Medulla oblongata (tissue), 1 donor: ENCODE measurements around the gene GC.
"Not testable (repeated sequence)": the region's sequence is repeated elsewhere in the genome, so short reads cannot be mapped to it uniquely, and the experiment has no call there.

Source experiments
- DNase-seq: peaks from one replicate; pipeline ENCODE4 v3.0.0-alpha.2; 2015; ENCODE audit errors: extremely low spot score

Gene GC, protein sequence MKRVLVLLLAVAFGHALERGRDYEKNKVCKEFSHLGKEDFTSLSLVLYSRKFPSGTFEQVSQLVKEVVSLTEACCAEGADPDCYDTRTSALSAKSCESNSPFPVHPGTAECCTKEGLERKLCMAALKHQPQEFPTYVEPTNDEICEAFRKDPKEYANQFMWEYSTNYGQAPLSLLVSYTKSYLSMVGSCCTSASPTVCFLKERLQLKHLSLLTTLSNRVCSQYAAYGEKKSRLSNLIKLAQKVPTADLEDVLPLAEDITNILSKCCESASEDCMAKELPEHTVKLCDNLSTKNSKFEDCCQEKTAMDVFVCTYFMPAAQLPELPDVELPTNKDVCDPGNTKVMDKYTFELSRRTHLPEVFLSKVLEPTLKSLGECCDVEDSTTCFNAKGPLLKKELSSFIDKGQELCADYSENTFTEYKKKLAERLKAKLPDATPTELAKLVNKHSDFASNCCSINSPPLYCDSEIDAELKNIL

GRCh38 chr4:71783972-71784371 lies at the start of gene GC:
TSS of gene GC (minus strand) at chr4:71784079. CDS start at chr4:71784018, 61 bp downstream.
- DNase-seq = no peak

DNA sequence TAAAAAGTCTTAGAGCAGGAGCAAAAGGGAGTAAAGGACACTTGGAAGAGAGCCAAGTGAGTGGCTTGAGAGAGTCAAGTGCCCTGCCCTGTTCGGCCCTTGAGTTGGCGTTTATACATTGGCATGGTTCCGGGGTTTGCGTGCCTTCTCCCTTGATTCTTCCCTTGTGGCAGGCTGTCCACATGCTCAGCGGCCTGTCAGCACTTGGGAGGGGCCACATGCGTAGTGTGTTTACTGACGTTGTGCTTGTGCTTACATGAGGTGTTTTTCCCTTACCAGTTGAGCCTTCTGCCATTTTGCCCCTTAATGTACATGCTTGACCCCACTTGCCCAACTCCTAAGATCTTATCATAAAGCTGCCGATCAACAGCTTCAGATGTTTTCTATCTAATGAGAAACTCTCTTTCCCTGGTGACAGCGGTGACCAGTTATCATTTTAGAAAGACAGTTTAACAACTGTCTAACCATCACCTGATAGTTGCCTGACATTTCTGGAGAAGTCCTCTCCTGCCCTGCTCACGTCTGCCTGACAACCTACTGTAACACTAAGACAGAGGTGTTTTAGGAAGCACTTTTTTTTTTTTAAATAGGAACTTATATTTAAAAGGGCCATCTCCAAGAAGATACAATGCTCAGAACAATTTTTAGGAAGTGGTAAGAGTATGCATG lies 49.5 kb upstream of the GC start:
- DNase-seq = no peak

DNA sequence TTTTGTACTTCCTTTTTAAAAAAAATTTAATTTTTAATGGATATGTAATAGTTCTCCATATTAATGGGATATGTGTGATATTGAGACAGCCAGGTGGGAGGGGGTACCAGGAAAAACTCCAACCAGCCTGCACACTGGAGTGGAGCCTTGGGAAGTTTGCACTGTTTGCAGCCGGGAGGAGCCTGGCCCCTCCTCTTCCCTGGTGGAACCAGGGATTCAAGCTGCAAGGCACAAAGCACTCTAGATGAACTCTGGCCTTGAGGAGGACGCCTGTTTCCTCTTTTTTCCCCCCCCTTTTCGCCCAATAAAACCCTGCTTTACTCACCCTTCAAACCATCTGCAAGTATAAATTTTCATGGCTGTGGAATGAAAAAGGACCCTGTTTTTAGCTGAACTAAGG lies 48.2 kb upstream of the GC start:
- DNase-seq = no peak

DNA sequence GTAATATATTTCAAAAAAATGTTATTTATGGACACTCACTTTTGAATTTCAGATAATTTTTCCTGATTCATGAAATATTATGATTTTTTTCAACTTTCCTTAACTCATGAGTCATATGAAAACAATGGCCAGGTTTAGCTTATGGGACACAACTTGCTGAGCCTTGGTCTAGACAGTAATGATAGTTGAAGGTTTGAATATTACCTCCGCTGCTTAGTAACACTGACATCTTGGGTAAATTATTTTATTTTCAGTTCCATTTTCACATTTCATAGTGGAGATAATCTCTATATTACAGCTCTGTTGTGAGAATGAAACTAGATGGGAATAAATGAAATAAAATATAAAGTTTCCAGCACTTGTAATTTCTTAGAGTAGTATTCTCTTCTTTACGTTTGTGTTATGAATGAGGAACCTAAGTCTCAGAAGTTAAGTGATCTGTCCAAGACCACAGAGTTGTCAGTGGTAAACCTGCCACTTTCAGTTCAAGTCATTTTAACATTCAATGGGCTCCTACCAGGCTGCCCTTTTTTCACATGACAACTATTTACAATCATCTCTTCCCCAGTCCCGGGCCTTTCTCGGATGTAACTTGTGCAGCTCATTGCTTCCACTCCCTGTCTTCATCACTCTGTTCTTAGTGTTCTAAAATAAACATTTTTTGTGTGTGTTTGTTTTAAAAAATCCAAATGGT lies 46.8 kb upstream of the GC start:
- DNase-seq = no peak

GRCh38 chr4:71828470-71828869 lies 44.6 kb upstream of the GC start:
- no peak for DNase-seq

DNA sequence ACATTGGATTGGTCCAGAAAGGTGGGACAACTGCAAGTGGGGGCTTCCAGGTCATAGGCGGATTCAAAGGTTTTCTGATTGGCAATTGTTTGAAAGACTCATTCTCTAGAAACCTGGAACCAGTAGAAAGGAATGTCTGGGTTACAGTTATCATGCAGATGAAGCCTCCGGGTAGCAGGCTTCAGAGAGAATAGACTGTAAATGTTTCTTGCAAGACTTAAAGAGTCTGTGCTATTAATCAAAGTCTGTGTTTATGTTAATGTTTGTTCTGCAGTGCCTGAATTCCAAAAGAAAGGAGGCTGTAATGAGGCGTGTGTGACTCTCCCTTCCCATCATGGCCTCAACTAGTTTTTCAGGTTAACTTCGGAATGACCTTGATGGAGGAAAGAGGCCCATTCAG lies 43.9 kb upstream of the GC start:
- no peak for DNase-seq

DNA sequence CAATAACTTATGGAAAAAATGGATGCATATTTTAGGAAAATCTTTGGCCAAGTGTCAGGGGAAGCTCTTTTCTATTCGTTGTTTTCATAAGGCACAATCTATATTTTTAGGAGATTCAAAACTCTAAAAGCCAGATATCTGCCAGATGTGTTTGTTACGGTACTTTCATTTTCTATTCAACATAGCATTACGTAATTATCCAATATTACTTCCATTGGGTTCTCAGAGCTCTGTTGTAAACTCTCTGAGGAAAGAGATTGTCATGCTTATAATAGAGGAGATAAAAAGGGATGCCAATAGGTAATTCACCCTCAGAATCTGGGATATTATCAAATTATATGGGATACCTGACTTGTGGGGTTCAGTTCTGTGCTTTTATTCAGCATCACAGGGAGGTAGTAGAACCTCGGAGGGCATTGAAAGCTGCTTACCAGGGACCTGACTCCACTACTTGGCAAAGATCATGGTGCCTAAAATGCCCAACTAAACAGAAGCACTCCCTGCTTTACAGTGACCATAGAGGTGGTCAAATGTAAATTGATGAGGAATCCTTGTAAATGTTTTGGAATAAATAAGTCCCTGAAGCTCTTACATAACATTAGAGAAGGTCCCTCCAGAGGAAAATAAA lies 32.9 kb upstream of the GC start:
- DNase-seq = no peak

- no peak for DNase-seq
These were observed 30.6 kb upstream of the GC start for GRCh38 chr4:71814433-71814832.

GRCh38 chr4:71809805-71810204 lies 25.9 kb upstream of the GC start:
- not testable (repeated sequence) for DNase-seq

- no peak for DNase-seq
These were observed 23.6 kb upstream of the GC start for GRCh38 chr4:71807469-71807868.

GRCh38 chr4:71805230-71805629 lies 21.4 kb upstream of the GC start:
- DNase-seq = not testable (repeated sequence)

DNA sequence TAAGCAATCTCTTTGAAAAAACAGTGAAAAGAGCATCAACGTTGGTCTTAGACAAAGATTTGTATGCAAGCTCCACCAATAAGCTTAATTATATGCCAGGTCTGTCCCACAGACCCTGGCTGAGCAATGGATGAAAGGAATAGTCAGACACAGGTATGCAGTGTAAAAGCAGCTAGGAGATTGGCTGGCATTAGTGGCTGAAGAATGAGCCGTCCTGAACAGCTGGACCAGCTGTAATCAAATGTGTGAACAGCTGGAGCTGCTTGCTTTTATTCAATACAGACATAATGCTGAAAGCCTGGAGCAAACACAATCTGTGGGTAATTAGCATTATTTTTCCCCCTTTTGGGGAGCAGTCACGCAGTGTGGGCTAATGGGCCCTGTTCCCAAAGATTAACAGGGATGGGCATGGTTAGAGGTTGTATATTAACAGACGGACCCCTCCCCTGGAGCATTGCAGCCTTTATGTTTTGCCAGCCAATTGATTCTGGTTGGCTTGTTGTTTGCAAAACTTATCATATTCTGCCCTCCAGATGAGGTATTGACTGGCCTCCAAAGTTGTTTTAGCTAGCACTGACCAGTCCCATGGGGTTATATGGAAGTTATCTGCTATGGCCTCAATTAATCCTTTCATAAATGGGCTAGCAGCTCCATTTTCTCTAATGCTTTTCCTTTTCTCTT lies 20.3 kb upstream of the GC start:
- DNase-seq = not testable (repeated sequence)

DNA sequence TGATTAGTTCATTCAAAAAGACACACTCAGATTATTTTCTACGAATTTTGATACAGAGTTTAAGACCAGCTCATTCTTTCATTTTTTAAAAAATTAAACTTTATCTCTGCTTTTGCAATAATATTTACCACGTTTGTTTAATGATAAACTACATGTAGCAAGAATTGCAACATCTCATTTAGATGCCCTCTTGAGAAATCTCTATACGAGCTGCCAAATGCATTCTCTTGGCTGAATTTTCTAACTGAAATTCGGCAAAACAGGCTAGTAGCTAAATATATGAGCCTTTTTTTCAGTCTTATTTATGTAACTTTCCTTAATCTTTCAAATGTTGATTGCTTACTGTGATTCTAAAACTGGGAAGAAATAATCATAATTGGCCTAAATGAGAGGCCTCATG lies 2.1 kb upstream of the GC start:
- DNase-seq = no peak

GRCh38 chr4:71784569-71785197 lies 804 bp upstream of the GC start:
- no peak for DNase-seq

- DNase-seq = no peak
These were observed 6.0 kb downstream of the GC start for GRCh38 chr4:71777891-71778290.

GRCh38 chr4:71775449-71775848 lies 8.4 kb downstream of the GC start:
- no peak for DNase-seq

GRCh38 chr4:71774136-71774535 lies 9.7 kb downstream of the GC start:
- DNase-seq = no peak

GRCh38 chr4:71773004-71773403 lies 10.9 kb downstream of the GC start:
- DNase-seq = no peak

DNA sequence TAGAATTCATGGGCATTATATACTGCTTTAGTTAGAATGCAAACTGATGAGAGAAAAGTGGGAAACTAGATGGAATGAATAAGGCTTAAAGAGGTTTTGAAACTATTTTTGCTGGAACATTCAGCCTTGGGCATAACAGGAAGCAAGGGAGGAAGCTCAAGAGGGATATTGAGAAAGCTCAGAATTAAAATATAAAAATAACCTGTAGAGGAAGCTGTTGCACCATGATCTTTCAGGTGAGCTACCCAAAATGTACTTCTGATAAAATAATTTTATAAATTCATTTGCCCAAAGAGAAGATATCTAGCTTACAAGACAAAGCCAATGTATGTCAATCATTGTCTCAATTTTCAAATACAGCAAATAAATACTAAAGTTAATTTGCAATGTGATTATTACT lies 11.3 kb downstream of the GC start:
- DNase-seq = no peak

GRCh38 chr4:71771613-71772012 lies 12.3 kb downstream of the GC start:
- no peak for DNase-seq

DNA sequence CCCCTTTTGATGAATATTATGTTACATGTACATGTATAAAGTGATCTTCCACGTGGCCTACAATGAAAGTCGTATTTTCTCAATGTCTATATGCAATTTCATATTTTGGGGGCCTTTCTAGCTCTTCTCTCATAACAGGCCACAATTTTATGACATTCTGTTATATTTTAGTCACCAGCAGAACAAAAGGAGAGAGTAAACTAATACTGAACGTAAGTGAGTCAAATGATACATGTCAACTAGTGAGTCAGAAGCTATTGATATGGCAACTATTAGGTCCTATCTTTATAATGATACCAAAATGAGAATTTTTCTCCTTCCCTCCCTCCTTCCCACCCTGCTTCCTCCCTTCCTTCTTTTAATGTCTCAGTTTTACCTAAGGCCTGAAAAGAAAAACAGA lies 14.4 kb downstream of the GC start:
- no peak for DNase-seq
